Measurements from ENCODE around the gene CHST6. TPM values are rescaled to one million over a fixed set of nuclear protein-coding genes. Genes with fewer than 3 reads are reported as not detected.
"Not testable (repeated sequence)": the region's sequence is repeated elsewhere in the genome, so short reads cannot be mapped to it uniquely, and the experiment has no call there.

The CHST6 gene
- total RNA-seq, 1 donor from 2014 or later, result 0.48 TPM

GRCh38 chr16:75446416-75446815 lies 48.8 kb downstream of the CHST6 start:
- no peak for DNase-seq (ENCODE audit: low spot score)

- DNase-seq (ENCODE audit: low spot score), result no peak
Observed at GRCh38 chr16:75445298-75445697, 49.9 kb downstream of the CHST6 start.

- no peak for DNase-seq (ENCODE audit: low spot score)
Observed at GRCh38 chr16:75443298-75443697, 51.9 kb downstream of the CHST6 start.

- DNase-seq (ENCODE audit: low spot score), result peak; percentile 93
Observed at GRCh38 chr16:75433732-75434413, 61.4 kb downstream of the CHST6 start.

- peak; percentile 98 for DNase-seq (ENCODE audit: low spot score)
Observed at GRCh38 chr16:75432828-75433731, 62.2 kb downstream of the CHST6 start, which contains the start of gene CFDP1. TSS of gene CFDP1 (minus strand) at chr16:75433503. CDS start at chr16:75433352, 151 bp downstream.

- DNase-seq (ENCODE audit: low spot score), result no peak
Observed at GRCh38 chr16:75429621-75430403, 65.4 kb downstream of the CHST6 start.

- not testable (repeated sequence) for DNase-seq (ENCODE audit: low spot score)
Observed at GRCh38 chr16:75426524-75426923, 68.7 kb downstream of the CHST6 start.

- peak; percentile 7 for DNase-seq (ENCODE audit: low spot score)
Observed at GRCh38 chr16:75424105-75424762, 71.0 kb downstream of the CHST6 start.

GRCh38 chr16:75423723-75424104 lies 71.5 kb downstream of the CHST6 start:
- DNase-seq (ENCODE audit: low spot score), result no peak

Other genes with a start within 250 kb of the CHST6 start
- gene BCAR1, start 243.8 kb downstream of the CHST6 start, total RNA-seq (ENCODE audit: insufficient read depth, low replicate concordance), result 30.1 TPM
- 70.5 TPM for gene CFDP1, start 61.9 kb downstream of the CHST6 start, total RNA-seq (ENCODE audit: insufficient read depth, low replicate concordance)
- gene TMEM170A, start 30.8 kb downstream of the CHST6 start, total RNA-seq (ENCODE audit: insufficient read depth, low replicate concordance), result 12.3 TPM
- gene CHST5, start 40.7 kb upstream of the CHST6 start, total RNA-seq (ENCODE audit: insufficient read depth, low replicate concordance), result 1.4 TPM
- gene TMEM231, start 60.8 kb upstream of the CHST6 start, total RNA-seq (ENCODE audit: insufficient read depth, low replicate concordance), result 10.4 TPM
- 99.7 TPM for gene GABARAPL2, start 70.9 kb upstream of the CHST6 start, total RNA-seq (ENCODE audit: insufficient read depth, low replicate concordance)
- gene ADAT1, start 127.8 kb upstream of the CHST6 start, total RNA-seq (ENCODE audit: insufficient read depth, low replicate concordance), result 58.5 TPM
- 92.7 TPM for gene KARS1, start 152.2 kb upstream of the CHST6 start, total RNA-seq (ENCODE audit: insufficient read depth, low replicate concordance)
- gene TERF2IP, start 152.3 kb upstream of the CHST6 start, total RNA-seq (ENCODE audit: insufficient read depth, low replicate concordance), result 55.1 TPM
- gene CPHXL2, start 181.6 kb upstream of the CHST6 start, total RNA-seq (ENCODE audit: insufficient read depth, low replicate concordance), result not detected
- not detected for gene DUXB, start 206.0 kb upstream of the CHST6 start, total RNA-seq (ENCODE audit: insufficient read depth, low replicate concordance)
- 2.9 TPM for gene CPHXL, start 231.0 kb upstream of the CHST6 start, total RNA-seq (ENCODE audit: insufficient read depth, low replicate concordance)

All from umbilical cord (tissue), 2 donors.